B cell (primary cell): ENCODE measurements around the gene HOMEZ. TPM values are rescaled to one million over a fixed set of nuclear protein-coding genes. Genes with fewer than 3 reads are reported as not detected.

Experiments
- ATAC-seq: fragments of 200-7000 bp; cut with Tn5 transposase; one replicate; pipeline ENCODE4 v1.10.0; 2021; ENCODE audit warnings: low read depth, mild to moderate bottlenecking, moderate number of reproducible peaks, moderate library complexity
- CTCF ChIA-PET: fragments of 350-600 bp; sonication (Branson Sonifier 250); formaldehyde crosslinking; loops from one replicate; lab custom pipeline; 2021; ENCODE audit warnings: antibody characterized with exemption, inconsistent platforms; lab: Charles Lee
- POLR2A ChIA-PET: fragments of 350-600 bp; sonication (Branson Sonifier 250); formaldehyde crosslinking; loops from one replicate; lab custom pipeline; 2021; ENCODE audit warnings: antibody characterized with exemption; lab: Charles Lee
- DNase-seq: peaks from one replicate; pipeline ENCODE4 v3.0.0; 2013
- H2AFZ ChIP-seq: 2 replicates; pipeline ENCODE4 v1.6.1; 2012; ENCODE audit warnings: mild to moderate bottlenecking, low read depth, low read length; ENCODE audit not compliant: insufficient read depth, poor library complexity, severe bottlenecking
- H3K27ac ChIP-seq, 2 donors: 1 replicate in 1 of 2; 2 replicates in 1 of 2; pipeline ENCODE4 v1.5.1; 2012 to 2013; ENCODE audit warnings: low read length in 2 of 2, mild to moderate bottlenecking in 2 of 2, moderate library complexity in 1 of 2
- H3K27me3 ChIP-seq, 4 experiments: fragments of 200-600 bp in 1 of 4; sonication (generic) in 1 of 4; replicated peaks in 1 of 4; 1 replicate in 2 of 4; 2 replicates in 2 of 4; pipeline versions ENCODE4 v1.6.1 to v1.7.0; 2013 to 2016; ENCODE audit warnings: low read length in 3 of 4, mild to moderate bottlenecking in 2 of 4, mixed read lengths in 1 of 4, moderate library complexity in 1 of 4; ENCODE audit not compliant: insufficient read depth in 4 of 4, control insufficient read depth in 3 of 4; ENCODE audit errors: control extremely low read depth in 1 of 4
- H3K36me3 ChIP-seq, 2 experiments: replicated peaks in 1 of 2; 1 replicate in 1 of 2; 2 replicates in 1 of 2; pipeline versions ENCODE4 v1.6.1 to v1.7.1; 2013; ENCODE audit warnings: low read length in 1 of 2; ENCODE audit not compliant: insufficient read depth in 2 of 2, control insufficient read depth in 1 of 2; ENCODE audit errors: control extremely low read depth in 1 of 2, extremely low read depth in 1 of 2
- H3K4me1 ChIP-seq, 2 donors: fragments of 200-600 bp in 1 of 2; sonication (generic) in 1 of 2; 1 replicate in 1 of 2; 2 replicates in 1 of 2; pipeline versions ENCODE4 v1.5.1 to v1.6.1; 2013 to 2017; ENCODE audit warnings: low read length in 2 of 2; ENCODE audit not compliant: control insufficient read depth in 2 of 2, insufficient read depth in 2 of 2
- H3K4me2 ChIP-seq: replicated peaks from 2 replicates; pipeline ENCODE3; 2012; ENCODE audit warnings: mild to moderate bottlenecking, low read depth, low read length; ENCODE audit not compliant: poor library complexity, severe bottlenecking
- H3K4me3 ChIP-seq, 5 experiments: fragments of 200-600 bp in 1 of 5; sonication (generic) in 1 of 5; 1 replicate in 3 of 5; 2 replicates in 2 of 5; pipeline versions ENCODE4 v1.5.1 to v1.7.0; 2011 to 2016; ENCODE audit warnings: low read length in 4 of 5, mild to moderate bottlenecking in 4 of 5, low read depth in 2 of 5, control low read depth in 1 of 5, moderate library complexity in 1 of 5; ENCODE audit not compliant: insufficient read depth in 1 of 5; ENCODE audit errors: control extremely low read depth in 1 of 5, extremely low read depth in 1 of 5
- H3K79me2 ChIP-seq: fragments of 200-600 bp; sonication (generic); one replicate; pipeline ENCODE4 v1.6.0; 2016; ENCODE audit warnings: low read length; ENCODE audit not compliant: control insufficient read depth, insufficient read depth
- H3K9ac ChIP-seq: fragments of 200-600 bp; sonication (generic); 2 replicates; pipeline ENCODE4 v1.6.1; 2017; ENCODE audit warnings: mild to moderate bottlenecking, low read length, moderate library complexity
- H3K9me3 ChIP-seq, 3 donors: one replicate each; pipeline versions ENCODE4 v1.6.1 to v1.7.1; 2013; ENCODE audit warnings: low read length in 2 of 3; ENCODE audit not compliant: control insufficient read depth in 2 of 3, insufficient read depth in 1 of 3; ENCODE audit errors: control extremely low read depth in 1 of 3
- H4K20me1 ChIP-seq: 2 replicates; pipeline ENCODE4 v1.6.0; 2012; ENCODE audit warnings: mild to moderate bottlenecking, low read length; ENCODE audit not compliant: insufficient read depth, control insufficient read depth, poor library complexity, severe bottlenecking
- H3K27ac Mint-ChIP-seq: one replicate; pipeline ENCODE4 v1.8.0; 2021; ENCODE audit warnings: mixed read lengths
- H3K27me3 Mint-ChIP-seq: one replicate; pipeline ENCODE4 v1.8.0; 2021; ENCODE audit warnings: mixed read lengths
- H3K4me1 Mint-ChIP-seq: one replicate; pipeline ENCODE4 v1.8.0; 2021; ENCODE audit warnings: mixed read lengths
- H3K4me3 Mint-ChIP-seq: one replicate; pipeline ENCODE4 v1.8.0; 2021; ENCODE audit warnings: mixed read lengths
- H3K9me3 Mint-ChIP-seq: one replicate; pipeline ENCODE4 v1.8.0; 2022; ENCODE audit warnings: mixed read lengths; ENCODE audit not compliant: insufficient read depth
- CTCF ChIP-seq: fragments of 200-600 bp; IDR thresholded peaks from one replicate; pipeline ENCODE4 v1.8.0; 2022; ENCODE audit warnings: antibody characterized with exemption, mild to moderate bottlenecking
- EZH2 ChIP-seq: IDR thresholded peaks from 2 replicates; pipeline ENCODE4 v1.6.1; 2012; ENCODE audit warnings: borderline replicate concordance, low read depth, mild to moderate bottlenecking, moderate library complexity, low read length; ENCODE audit not compliant: insufficient read depth, poor library complexity, severe bottlenecking
- WGBS: methylation state at CpG from one replicate; pipeline ENCODE4 v1.1.5; 2013; ENCODE audit warnings: missing lambda C conversion rate; ENCODE audit not compliant: insufficient coverage; 5-methylcytosine and 5-hydroxymethylcytosine counted together
- intact Hi-C: fragments of 100-400 bp; cut with micrococcal nuclease; formaldehyde crosslinking; loops from one replicate; pipeline ENCODE4 v1.10.0; 2022
- polyA plus RNA-seq: library from polyadenylated mRNA; depleted of rRNA; stranded (reverse); fragments of >200 nt; gene quantifications from 2 replicates; pipeline ENCODE4 v1.2.3, GENCODE V29; 2012
- total RNA-seq, 2 donors: library from RNA; stranded (reverse); fragments of 120-200 nt in 1 of 2; gene quantifications; 1 replicate in 1 of 2; 2 replicates in 1 of 2; pipeline versions ENCODE4 v1.2.3 to v1.2.4, GENCODE V29; 2013 to 2022

The HOMEZ gene
- total and polyA plus RNA-seq, 2 donors (not counting 1 experiment from before 2014, with no cell fraction given), result 4.2 to 15.5 TPM

- no peak for TF ChIP-seq CTCF
- no peak for TF ChIP-seq EZH2
- no peak for DNase-seq
- ATAC-seq, result no peak
- Mint-ChIP-seq H3K4me3 (peak overlapping the region; percentile 92), H3K27ac (peak overlapping the region; percentile 90), H3K27me3 (no peaks in the 10 kb centered on the region), H3K4me1 (peaks cover 33% of the 10 kb centered on the region), H3K9me3 (no peaks in the 10 kb centered on the region)
- Histone ChIP-seq H3K36me3 (peaks cover 7 to 32% of the 10 kb centered on the region in 2 experiments), H3K4me2 (peak overlapping the region; percentile 92), H4K20me1 (peaks cover 13% of the 10 kb centered on the region), H3K27me3 (no peaks in the 10 kb centered on the region), H3K4me3 (peak overlapping the region; percentile 32 to 89 (median 73)), H3K9ac (peak overlapping the region; percentile 80), H2AFZ (no peak overlapping the region), H3K79me2 (peaks cover 15% of the 10 kb centered on the region), H3K27ac (peak overlapping the region in 1 of 2 donors; percentile 90), H3K9me3 (no peaks in the 10 kb centered on the region), H3K4me1 (peaks cover 21 to 24% of the 10 kb centered on the region in 2 donors)
- intact Hi-C loops, result no loop called here
- POLR2A ChIA-PET, result interaction anchor here (0.6 to 4.4 kb wide), 3 partner anchors 21 to 396 kb away, joined by 4 to 84 read pairs (median 4); partner anchors contain the start of gene PPP1R3E
- 89% methylated on average over 6 of the region's 10 CpGs for WGBS
- CTCF ChIA-PET, result interaction anchor here (0.6 to 6.7 kb wide), 14 partner anchors 16 to 1378 kb away, joined by 3 to 56 read pairs (median 5); partner anchors contain the start of genes BCL2L2, PPP1R3E and PRMT5
Observed at GRCh38 chr14:23322568-23323517, 36.9 kb upstream of the HOMEZ start.
